Duodenal mucosa (tissue), 2 donors: ENCODE results near the gene CBFA2T2.
"Not testable (repeated sequence)": the region's sequence is repeated elsewhere in the genome, so short reads cannot be mapped to it uniquely, and the experiment has no call there.

ENCODE experiments used
- H3K27ac ChIP-seq: one replicate; pipeline ENCODE4 v1.7.0; 2013; ENCODE audit warnings: low read depth, low read length
- H3K27me3 ChIP-seq, 2 donors: one replicate each; pipeline ENCODE4 v1.7.0; 2013; ENCODE audit warnings: low read length in 2 of 2, control low read depth in 1 of 2; ENCODE audit not compliant: insufficient read depth in 2 of 2, control insufficient read depth in 1 of 2
- H3K36me3 ChIP-seq, 2 donors: one replicate each; pipeline ENCODE4 v1.7.0; 2013; ENCODE audit warnings: low read length in 2 of 2, control low read depth in 1 of 2; ENCODE audit not compliant: insufficient read depth in 2 of 2, control insufficient read depth in 1 of 2
- H3K4me1 ChIP-seq, 2 donors: one replicate each; pipeline ENCODE4 v1.7.0; 2013; ENCODE audit warnings: low read length in 2 of 2, control low read depth in 1 of 2; ENCODE audit not compliant: insufficient read depth in 2 of 2, control insufficient read depth in 1 of 2
- H3K4me3 ChIP-seq, 2 donors: one replicate each; pipeline ENCODE4 v1.7.0; 2013; ENCODE audit warnings: low read length in 2 of 2, low read depth in 1 of 2
- H3K9ac ChIP-seq, 2 donors: one replicate each; pipeline ENCODE4 v1.7.0; 2013; ENCODE audit warnings: low read length in 2 of 2, low read depth in 1 of 2
- H3K9me3 ChIP-seq, 2 donors: one replicate each; pipeline ENCODE4 v1.7.0; 2013; ENCODE audit warnings: low read length in 2 of 2, control low read depth in 1 of 2; ENCODE audit not compliant: control insufficient read depth in 1 of 2

The CBFA2T2 gene

DNA sequence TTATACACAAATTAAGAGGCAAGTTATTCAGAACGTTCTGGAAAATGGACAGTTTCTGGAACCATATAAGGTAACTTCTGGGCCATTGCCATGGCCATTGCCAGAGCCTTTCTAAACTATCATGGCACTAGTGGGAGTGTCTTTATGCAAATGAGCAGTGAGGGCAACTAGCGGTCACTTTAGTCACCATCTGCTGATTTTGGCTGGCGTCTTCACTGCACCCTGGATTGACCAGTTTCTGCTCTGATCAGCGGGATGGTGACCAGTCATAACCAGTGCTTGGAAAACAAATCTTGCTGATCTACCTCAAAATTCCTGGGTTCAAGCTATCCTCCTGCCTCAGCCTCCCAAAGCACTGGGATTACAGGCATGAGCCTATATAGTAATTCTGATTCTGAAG lies 39.0 kb upstream of the CBFA2T2 start:
- Histone ChIP-seq H3K4me1 (no peaks in the 10 kb centered on the region), H3K27ac (no peak overlapping the region), H3K4me3 (no peak overlapping the region), H3K9me3 (no peaks in the 10 kb centered on the region), H3K36me3 (no peaks in the 10 kb centered on the region), H3K27me3 (no peaks in the 10 kb centered on the region), H3K9ac (no peak overlapping the region)

- peak overlapping the region in 1 of 2 donors; percentile 18 for H3K9ac ChIP-seq
- not testable (repeated sequence) for H3K9me3 ChIP-seq, H3K27me3 ChIP-seq, H3K36me3 ChIP-seq, H3K4me1 ChIP-seq, H3K4me3 ChIP-seq, H3K27ac ChIP-seq
Observed at GRCh38 chr20:33456916-33457642, 32.8 kb upstream of the CBFA2T2 start.

DNA sequence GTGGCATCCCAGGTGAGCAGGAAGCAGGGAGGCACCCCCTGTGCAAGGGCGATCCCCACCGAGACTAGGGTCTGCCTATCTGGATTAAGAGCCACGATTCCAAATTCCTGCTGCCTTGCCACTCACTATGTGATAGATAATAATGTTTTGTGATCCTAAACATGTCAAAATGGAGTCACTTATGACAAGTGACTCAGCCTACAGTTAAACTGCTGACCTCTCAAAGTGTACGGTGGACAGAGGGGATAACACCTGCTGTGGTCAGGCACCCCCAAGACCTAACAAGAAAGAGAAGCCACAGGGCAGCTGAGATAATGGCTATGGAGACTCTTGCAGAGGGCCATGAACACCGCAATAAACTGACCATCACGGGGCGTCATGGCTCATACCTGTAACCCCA lies 30.3 kb upstream of the CBFA2T2 start:
- H3K4me3 ChIP-seq, result no peak overlapping the region
- H3K27me3 ChIP-seq, result no peaks in the 10 kb centered on the region
- no peaks in the 10 kb centered on the region for H3K4me1 ChIP-seq
- H3K27ac ChIP-seq, result no peak overlapping the region
- H3K9ac ChIP-seq, result no peak overlapping the region
- H3K9me3 ChIP-seq, result no peaks in the 10 kb centered on the region
- H3K36me3 ChIP-seq, result no peaks in the 10 kb centered on the region

DNA sequence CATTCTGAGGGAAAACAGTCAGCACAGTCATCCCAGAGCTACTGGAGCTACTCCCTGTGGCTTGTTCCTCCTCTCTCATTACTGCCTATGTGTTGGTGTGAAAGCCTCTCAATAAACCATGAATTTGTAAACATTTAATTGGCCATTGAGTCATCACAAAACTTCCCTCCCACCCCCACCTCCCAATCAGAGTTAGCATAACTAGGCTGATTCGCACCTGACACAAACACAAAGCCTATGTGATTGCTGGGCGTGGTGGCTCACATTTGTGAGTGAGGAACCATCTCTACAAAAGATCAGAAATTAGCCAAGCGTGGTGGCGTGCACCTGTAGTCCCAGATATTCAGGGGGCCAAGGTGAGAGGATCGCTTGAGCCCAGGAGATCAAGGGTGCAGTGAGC lies 29.2 kb upstream of the CBFA2T2 start:
- Histone ChIP-seq H3K4me1 (no peaks in the 10 kb centered on the region), H3K27ac (no peak overlapping the region), H3K9ac (no peak overlapping the region), H3K9me3 (no peaks in the 10 kb centered on the region), H3K4me3 (no peak overlapping the region), H3K36me3 (no peaks in the 10 kb centered on the region), H3K27me3 (no peaks in the 10 kb centered on the region)

DNA sequence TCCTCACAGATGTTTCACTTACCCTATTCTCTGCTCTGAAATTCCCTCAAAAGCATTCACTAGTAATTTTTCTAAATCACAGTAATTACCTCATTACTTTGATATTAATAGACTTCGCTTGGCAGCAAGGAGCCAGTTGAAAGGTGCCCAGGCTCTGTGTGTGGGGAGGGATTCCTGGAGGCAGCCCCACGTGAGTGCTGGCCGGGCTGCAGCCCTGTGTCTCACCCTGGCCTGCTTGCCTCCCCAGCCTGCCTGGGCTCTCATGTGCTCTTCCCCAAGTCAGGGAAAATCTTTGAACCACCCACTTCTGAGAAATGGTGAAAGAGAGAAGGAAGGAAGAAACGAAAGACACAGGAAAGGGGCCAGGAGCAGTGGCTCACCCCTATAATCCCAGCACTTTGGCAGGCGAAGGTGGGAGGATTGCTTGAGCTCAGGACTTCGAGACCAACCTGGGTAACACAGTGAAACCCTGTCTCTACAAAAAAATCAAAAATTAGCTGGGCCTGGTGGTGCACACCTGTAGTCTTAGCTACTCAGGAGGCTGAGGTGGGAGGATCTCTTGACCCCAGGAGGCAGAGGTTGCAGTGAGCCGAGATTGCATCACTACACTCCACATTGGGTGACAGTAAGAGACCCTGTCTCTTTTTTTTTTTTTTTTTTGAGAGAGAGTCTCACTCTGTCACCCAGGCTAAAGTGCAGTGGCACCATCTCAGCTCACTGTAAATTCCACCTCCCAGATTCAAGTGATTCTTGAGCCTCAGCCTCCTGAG lies 26.4 kb upstream of the CBFA2T2 start:
- Histone ChIP-seq H3K27ac (no peak overlapping the region), H3K27me3 (no peaks in the 10 kb centered on the region), H3K36me3 (no peaks in the 10 kb centered on the region), H3K4me3 (no peak overlapping the region), H3K4me1 (no peaks in the 10 kb centered on the region), H3K9ac (no peak overlapping the region), H3K9me3 (no peaks in the 10 kb centered on the region)

- not testable (repeated sequence) for H3K9me3 ChIP-seq, H3K9ac ChIP-seq, H3K4me3 ChIP-seq, H3K36me3 ChIP-seq, H3K4me1 ChIP-seq, H3K27ac ChIP-seq, H3K27me3 ChIP-seq
Observed at GRCh38 chr20:33464759-33465158, 25.1 kb upstream of the CBFA2T2 start.

DNA sequence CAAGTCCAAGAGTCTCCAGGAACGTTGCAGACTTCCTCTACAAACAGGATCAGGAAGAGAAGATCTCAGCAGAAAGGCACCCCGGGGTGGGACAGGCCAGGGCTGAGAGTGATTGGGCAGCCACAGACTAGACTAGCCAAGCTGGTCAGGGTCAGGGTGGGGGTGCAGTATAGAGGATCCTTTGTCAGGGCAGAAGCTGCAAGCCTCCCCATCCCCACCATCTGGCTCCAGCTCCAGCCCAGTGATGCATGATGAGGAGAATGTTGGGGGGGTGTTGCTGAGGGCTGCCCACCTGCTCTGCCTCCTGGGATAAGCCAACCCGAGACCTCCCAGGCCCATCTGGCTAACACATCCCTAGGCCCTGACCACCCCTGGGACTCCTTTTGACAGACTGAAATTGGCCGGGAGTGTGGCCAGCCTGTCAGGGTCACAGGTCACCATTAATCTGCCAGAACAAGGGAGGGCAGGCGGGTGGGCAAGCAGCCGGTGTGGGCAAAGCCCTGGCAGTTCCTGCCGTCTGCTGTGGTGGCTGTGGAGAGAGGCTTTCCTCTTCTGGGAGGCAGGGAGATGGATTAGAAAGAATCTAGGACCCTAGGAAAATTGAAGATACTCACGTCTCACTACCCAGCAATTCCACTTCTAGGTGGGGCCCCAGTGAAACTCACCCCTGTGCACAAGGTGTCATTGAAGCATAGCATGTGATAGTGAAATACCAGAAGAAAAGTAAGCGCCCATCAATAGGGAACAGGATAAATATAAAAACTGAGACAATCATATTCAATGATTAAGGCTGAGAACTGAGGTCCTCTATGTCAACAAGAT lies 24.2 kb upstream of the CBFA2T2 start:
- Histone ChIP-seq H3K9me3 (no peaks in the 10 kb centered on the region), H3K27ac (no peak overlapping the region), H3K4me3 (no peak overlapping the region), H3K27me3 (no peaks in the 10 kb centered on the region), H3K36me3 (no peaks in the 10 kb centered on the region), H3K4me1 (no peaks in the 10 kb centered on the region), H3K9ac (no peak overlapping the region)

DNA sequence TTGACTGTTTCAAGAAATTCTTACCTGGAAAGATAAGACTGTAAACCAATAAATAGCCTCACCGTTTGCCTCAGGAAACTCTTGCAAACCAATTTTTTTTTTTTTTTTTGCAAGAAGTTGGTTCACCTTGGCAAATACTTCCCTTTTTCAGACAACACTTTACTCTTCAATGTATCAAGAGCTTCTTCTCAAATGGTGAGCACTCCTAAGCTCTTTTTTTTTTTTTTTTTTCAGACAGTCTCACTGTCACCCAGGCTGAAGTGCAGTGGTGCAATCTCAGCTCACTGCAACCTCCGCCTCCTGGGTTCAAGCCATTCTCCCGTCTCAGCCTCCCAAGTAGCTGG lies 23.6 kb upstream of the CBFA2T2 start:
- no peaks in the 10 kb centered on the region for H3K4me1 ChIP-seq
- no peaks in the 10 kb centered on the region for H3K27me3 ChIP-seq
- H3K9ac ChIP-seq, result no peak overlapping the region
- H3K36me3 ChIP-seq, result no peaks in the 10 kb centered on the region
- H3K9me3 ChIP-seq, result no peaks in the 10 kb centered on the region
- no peak overlapping the region for H3K27ac ChIP-seq
- no peak overlapping the region for H3K4me3 ChIP-seq

GRCh38 chr20:33470457-33470856 lies 19.4 kb upstream of the CBFA2T2 start:
- Histone ChIP-seq H3K4me3 (no peak overlapping the region), H3K4me1 (peaks cover 0 to 7% of the 10 kb centered on the region in 2 donors), H3K27me3 (no peaks in the 10 kb centered on the region), H3K27ac (no peak overlapping the region), H3K9ac (no peak overlapping the region), H3K36me3 (no peaks in the 10 kb centered on the region), H3K9me3 (no peaks in the 10 kb centered on the region)

GRCh38 chr20:33470866-33471265 lies 19.0 kb upstream of the CBFA2T2 start:
- Histone ChIP-seq H3K27me3 (no peaks in the 10 kb centered on the region), H3K27ac (no peak overlapping the region), H3K4me3 (no peak overlapping the region), H3K36me3 (no peaks in the 10 kb centered on the region), H3K9ac (no peak overlapping the region), H3K9me3 (no peaks in the 10 kb centered on the region), H3K4me1 (peaks cover under 1 to 10% of the 10 kb centered on the region in 2 donors)
